GM18867 (cell line): ENCODE measurements around the gene CD164.
"Not testable (repeated sequence)": the region's sequence is repeated elsewhere in the genome, so short reads cannot be mapped to it uniquely, and the experiment has no call there.

Source experiments
- ATAC-seq: cut with Tn5 transposase; IDR thresholded peaks from one replicate; pipeline ENCODE4 v1.9.1; 2021; ENCODE audit warnings: mild to moderate bottlenecking, moderate library complexity; ENCODE audit not compliant: unreplicated experiment

Gene CD164

DNA sequence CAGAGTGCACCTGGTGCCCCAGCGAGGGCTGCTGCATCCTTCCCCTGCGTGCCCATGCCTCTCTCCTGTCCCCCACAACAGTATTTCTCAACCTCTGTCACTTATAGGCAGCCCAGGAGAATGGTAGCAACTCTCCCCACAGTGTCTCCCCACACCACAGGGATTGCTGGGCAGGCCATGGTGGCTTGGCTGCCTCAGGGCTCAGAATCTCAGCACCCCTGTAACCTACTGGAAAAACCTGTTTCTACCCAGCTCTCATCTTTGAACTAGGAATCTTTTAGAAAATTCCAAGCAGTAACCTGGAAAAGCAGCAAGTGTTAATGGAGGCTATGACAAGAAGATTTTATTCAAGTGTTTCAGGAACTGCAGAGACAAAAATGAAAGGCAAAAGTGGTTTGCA, 38.0 kb downstream of the CD164 start:
- ATAC-seq: no peak

DNA sequence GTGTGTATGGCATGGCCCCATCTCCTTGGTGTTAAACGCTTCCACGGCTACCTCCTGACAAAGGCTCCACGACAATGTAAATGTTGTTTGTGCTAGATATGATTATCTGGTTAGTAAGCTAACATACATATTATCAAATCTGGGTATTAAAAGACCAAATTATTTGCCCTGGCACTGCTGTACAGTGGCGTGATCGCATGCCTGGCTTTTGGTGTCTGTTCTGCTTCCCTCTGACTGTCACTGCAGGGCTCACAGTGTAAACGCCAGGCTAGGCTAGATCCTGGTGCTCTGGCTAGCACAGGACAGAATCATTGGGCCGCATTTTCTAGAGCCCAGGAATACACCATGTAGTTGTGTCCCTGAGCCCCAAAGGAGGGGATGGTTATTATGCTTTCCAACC, 38.7 kb downstream of the CD164 start:
- no peak for ATAC-seq

DNA sequence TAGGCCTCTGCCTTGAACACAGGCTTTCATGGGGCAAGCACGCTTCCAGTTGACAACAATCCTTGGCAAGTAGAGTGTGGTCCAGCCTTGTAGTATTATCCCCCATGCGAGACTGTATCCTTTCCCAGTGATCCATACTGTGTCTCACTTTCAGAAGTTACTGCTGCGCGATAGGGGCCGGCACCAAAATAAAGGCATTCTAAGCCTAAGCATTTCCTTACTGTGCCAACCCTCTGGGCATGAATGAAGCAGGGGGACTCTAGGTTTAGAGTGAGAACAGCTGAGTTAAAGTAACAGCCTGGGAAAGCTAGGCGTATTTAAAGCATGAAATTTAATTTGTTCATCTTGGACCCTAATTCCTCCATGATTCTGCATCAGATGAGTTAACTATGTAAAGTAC, 39.4 kb downstream of the CD164 start:
- no peak for ATAC-seq

DNA sequence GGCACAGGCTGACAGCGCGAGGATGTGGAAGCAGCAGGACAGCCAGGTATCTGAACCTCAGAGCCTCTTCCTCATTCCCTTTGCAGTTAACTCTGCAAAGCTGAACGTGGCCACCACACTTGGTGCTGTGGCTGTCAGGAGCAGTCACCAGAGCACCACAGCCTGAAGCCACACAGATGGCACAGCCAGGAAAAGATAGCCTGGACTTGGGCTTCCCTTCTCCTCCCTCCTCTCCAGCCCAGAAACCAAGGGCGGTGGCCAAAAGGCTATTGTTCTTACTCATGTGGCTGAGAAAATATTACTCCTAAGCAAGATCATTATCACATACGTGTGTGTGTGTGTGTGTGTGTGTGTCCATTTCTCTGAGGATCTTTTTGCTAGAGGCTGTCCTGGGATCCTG, 39.8 kb downstream of the CD164 start:
- ATAC-seq: no peak

DNA sequence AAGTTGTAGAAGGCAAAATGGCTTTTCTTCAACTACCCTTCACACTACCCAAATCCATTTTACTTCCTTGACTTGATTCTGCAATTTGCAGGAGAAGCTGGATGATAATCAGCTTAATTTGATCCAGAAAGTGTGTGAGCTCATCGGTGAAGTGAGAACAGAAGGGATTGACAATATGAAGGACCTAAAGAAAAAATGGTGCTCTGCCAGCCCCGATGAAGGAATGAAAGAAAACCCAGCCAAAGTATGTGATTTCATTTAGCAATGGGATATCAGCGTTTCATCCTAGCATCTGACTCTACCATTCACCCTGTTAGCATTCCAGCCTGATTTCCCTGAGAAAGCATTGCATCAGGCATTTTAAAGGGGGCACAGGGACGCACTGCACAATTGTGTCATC, 41.5 kb downstream of the CD164 start:
- ATAC-seq: no peak

DNA sequence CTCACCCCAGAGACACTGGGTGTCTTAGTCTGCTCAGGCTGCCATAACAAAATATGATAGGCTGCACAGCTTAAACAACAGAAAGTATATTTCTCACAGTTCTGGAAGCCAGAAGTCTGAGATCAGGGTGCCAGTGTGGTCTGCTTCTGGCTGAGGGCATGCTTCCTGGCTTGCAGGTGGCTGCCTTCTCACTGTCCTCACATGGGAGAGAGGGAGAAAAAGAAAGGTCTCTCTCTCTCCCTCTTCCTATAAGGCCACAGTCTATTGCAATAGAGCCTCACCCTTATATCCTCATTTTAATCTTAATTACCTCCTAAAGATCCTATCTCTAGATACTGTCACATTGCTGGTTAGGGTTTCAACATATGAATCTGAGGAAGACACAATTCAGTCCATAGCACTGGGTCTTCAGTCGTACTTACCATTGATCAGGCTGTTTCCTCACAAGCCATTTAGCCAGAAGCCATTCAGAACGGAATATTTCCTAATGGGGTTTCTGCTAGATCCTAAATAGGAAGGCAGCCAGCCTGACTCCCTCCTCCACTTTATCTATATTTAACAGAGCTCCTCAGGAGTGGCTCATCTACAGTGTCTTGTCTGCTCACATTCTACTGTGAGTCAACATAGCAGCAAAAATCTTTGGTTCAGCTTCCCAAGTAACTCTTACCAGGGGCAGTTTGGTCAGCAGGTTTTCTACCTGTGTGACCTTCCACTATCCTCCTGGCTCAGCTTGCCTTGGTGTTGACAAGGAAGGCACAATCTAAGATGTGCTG, 42.2 kb downstream of the CD164 start:
- ATAC-seq: no peak

DNA sequence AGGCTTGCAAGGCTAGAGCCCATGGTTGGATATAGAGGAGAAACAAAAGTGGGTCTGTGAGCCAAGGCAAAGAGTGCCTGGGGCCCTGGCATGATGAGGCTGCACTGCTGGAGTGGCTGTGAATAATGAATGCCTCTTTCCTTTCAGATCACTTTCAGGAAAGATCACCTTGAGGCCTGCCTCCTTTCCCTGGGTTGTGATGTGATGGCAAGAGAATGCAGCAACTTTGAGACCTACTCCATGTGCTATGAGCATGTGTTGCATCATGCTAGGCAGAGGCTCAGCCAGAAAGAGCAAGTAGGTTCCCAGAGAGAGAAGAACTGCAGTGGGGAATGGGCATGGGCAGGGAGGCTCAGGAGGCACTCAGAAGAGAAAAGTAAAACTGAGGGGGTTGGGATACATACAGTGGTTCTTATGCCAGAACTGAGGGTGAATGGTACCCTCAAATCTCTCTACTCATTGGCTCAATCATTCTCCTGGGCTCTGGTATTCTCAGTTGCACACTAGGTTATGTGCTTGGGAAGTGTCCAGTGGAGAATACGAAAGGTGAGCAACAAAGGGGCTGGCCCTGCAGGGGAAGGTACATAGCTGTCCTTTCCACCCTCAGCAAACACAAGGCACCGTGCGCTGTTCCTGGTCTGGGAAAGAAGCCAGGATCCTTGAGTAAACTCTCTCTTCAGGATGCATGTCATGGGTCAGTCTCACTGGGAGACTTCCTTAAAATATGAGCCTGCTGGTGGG, 45.9 kb downstream of the CD164 start:
- ATAC-seq: no peak

DNA sequence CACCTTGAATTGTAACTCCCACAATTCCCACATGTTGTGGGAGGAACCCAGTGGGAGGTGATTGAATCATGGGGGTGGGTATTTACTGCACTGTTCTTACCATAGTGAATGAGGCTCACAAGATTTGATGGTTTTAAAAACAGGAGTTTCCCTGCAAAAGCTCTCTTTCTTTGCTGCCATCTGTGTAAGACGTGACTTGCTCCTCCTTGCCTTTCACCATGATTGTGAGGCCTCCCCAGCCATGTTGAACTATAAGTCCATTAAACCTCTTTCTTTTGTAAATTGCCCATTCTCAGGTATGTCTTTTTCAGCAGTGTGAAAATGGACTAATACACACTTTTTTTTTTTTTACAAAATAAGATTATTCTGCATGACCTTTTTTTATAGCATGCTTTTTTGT, 48.4 kb downstream of the CD164 start:
- ATAC-seq: not testable (repeated sequence)

DNA sequence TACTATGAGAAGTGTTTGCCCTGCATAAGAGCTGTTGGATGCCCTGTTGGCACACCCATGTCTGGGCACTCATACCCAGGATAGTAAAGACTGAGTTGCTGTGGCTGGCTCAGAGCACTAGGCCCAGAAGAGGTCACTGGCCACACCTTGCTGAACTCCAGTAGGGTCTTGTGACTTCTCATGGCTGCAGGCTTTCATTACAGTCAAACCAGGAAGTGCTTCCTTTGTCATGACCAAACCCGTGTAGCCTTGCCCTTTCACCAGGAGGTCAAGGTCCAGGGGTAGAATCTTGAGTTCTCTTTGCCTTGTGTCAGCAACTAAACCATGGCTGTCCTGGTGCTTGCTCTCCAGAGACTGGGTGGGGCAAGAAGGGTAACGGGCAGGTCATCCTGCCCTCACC, 49.5 kb downstream of the CD164 start:
- ATAC-seq: no peak

DNA sequence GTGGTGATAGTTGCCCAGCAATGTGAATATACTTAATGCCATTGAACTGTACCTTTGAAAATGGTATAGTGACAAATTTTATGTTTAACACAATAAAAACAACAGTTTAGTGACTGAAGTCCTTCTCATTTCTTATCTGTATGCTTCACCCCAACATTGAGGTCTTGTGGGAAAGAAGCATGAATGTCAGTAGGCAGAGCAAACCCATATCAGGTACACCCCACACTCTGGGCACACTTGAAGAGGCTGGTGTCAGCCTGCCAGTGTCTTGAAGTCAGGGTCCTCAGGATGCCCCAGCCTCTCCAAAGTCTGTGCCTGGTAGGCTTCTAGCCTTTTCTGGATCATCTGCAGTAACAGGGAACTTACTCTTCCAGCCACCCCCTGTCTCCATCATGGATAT, 51.2 kb downstream of the CD164 start:
- no peak for ATAC-seq

DNA sequence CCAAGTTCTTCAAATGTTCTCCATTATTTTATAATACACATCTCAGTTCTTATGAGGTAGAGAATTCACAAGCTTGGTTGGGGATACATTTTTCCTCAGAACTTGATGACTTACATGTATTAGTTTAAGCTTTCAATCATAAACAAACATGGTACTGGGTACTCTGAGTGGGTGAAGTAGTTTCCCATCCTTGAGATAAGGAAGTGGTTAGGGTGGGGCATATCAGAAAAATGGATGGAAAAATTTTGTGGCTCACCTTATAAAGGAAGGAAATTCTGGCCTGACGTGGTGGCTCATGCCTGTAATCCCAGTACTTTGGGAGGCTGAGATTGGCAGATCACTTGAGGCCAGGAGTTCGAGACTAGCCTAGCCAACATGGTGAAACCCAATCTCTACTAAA, 52.0 kb downstream of the CD164 start:
- ATAC-seq: no peak

DNA sequence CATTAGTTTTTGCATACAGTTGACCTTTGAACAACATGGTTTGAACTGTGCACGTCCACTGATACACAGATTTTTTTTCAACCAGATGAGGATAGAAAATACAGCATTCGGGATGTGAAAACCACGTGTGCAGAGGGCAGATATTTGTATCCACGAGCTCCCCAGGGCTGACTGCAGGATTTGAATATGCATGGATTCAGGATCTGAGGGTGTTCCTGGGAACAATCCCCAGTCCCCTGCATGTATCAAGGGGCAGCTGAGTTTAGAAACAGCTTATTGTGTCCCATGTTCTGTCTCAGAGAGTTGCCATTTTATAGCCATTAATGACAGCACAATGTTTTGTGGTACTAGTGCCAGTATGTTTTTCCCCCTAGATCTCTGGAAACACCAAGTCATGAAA, 53.6 kb downstream of the CD164 start:
- no peak for ATAC-seq

DNA sequence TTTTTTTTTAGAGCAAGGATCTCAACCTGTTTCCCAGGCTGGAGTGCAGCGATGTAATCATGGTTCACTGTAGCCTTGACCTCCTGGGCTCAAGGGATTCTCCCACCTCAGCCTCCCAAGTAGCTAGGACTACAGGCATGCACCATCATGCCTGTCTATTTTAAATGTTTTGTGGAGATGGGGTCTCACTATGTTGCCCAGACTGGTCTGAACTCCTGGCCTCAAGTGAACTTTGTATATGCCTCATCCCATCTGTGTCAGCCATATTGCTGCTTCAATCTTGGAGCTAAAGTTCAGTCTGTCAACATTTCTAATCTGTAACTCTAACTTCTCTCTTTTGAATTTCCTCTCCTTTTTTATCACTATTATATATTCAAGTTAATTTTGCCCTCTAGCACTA, 54.3 kb downstream of the CD164 start:
- no peak for ATAC-seq

DNA sequence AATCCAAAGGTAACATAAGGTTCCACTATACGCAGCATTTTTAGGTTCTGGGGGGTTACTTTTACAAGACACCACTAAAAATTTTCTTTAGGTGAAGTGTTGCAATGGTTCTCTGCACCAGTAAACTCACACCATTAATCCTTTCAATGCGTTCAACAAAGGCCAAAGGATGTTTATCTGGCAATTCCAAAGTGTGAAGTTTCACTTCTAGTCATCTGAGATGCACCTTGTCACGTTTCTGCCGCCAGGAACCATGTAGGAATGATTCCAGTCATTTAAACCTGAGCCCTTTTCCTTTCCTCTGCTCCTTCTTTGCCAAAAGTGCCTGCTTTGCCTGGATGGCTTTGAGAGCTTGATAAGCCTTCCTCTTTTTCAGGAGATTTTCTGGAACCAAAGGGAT, 54.8 kb downstream of the CD164 start:
- ATAC-seq: no peak

DNA sequence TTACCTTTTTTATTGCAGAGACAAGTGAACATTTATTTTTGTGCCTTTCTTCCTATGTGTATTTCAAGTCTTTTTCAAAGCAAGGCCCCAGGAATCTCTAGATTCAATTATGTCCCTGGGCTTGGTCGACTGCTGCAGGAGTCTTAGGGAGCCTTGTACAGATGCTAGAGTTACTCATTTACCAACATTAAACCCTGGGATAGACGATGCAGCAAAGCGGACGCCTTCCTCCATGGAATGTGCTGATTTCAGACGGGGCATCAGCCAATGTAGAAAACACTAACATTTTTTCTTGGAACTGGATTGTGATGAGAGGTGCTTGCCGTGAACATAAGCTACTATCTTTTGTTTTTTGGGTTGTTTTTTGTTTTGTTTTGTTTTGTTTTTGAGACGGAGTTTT, 55.9 kb downstream of the CD164 start:
- no peak for ATAC-seq

DNA sequence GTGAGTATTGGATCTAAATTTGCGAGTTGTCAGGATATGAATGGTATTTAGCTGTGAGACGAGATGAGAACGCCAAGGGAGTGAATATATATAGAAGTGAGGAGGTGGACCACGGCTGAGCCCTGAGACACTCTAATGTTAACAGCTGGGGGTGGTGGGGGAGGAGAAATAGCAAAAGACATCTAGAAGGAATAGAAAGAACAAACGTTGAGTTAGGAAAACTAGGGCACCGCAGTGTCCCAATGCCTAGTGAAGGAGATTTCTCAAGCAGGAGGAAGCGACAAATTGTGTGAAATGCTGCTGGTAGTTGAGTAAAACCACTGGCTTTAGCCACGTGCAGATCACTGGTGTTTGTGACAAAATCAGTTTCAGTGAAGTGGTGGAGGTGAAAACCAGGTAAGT, 56.9 kb downstream of the CD164 start:
- no peak for ATAC-seq

DNA sequence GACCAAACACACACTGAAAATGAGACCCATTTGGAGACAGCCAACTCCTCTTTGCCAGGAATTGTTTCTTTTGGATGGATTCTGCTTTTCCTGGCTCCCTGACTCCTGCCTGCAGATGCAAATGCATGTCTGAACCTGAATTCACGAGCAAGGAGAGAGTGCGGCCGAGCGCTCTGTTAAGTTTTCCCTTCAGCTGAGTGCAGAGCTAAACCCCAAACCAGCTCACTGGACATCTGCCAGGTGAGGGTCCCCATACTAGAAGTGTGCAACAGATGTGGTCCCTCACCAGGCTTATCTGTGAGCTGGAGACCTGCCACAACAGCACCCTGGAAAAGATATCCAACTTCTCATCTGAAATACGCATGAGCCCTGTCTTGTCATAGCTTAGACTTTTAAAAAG, 59.0 kb downstream of the CD164 start:
- ATAC-seq: no peak

DNA sequence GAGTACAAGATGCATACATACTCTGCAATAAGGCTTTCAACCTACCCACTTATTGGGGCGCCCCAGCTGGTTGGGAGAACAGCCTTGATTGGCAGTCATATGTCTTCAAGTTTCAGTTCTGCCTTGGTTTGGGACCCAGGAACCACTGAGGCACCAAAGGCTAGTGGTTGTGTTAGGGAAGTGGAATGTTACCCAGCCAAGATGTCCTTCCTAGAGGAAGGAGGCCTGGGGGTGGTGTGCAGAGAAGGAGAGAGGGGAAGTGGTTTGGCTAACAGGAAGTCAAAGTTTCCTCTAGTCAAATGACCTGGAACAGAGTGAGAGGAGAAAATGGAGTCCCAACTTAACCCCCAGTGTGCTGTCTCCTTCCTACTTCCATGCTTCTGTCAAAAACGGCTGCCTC, 59.4 kb downstream of the CD164 start:
- no peak for ATAC-seq

DNA sequence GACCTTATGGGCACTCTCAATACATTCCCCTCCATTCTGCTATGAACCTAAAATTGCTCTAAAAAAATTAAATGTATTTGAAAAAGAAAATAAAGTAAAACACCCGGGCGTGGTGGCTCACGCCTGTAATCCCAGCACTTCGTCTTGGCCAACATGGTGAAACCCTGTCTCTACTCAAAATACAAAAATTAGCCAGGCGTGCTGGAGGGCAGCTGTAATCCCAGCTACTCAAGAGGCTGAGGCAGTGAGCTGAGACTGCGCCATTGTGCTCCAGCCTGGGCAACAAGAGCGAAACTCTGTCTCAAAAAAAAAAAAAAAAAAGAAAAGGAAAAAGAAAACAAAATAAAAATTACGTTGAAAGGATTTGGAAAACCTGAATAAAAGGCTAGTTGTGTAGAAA, 60.5 kb downstream of the CD164 start:
- no peak for ATAC-seq

DNA sequence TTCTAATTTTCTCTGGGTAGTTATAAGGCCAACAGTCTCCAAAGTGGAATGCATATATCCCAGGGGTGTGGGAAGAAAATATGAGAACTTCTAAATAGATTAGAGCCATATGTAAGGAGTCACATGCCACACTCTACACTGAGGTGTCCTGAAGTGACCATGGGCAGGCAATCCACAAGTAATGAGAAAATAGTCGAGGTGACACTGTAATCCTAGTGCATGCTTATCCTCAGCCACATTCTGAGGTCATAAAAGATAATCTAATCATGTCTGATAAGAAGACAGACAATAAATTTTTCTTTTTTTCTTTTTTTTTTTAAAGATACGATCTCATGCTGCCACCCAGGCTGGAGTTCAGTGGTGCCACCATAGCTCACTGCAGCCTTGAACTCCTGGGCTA, 62.2 kb downstream of the CD164 start:
- no peak for ATAC-seq

DNA sequence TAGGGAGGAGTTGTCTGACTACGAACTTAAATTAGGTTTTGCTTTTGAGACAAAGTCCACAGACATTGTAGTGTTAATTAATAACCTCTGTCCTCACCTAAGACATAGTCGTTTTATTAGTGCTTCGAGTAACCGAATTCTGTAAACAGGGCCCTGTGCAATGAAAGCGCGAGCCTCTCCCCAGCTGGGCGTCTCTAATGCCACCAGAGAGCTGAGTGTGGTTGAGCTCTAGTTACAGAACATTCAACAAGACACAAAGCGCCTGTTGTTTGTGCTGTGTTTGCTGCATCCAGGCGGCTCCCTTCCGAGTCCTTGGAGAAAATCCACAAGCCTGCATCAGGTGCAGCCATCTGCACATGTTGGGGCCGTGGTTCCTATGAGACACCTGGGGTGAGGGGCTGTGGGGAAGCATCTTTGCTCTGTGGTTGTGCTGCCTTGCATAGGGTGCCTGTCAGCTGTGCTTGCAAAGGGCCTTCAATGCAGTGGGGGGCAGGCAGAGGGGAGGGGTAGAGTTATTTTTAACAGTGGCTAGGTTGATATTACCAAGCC, 63.9 kb downstream of the CD164 start:
- ATAC-seq: no peak

DNA sequence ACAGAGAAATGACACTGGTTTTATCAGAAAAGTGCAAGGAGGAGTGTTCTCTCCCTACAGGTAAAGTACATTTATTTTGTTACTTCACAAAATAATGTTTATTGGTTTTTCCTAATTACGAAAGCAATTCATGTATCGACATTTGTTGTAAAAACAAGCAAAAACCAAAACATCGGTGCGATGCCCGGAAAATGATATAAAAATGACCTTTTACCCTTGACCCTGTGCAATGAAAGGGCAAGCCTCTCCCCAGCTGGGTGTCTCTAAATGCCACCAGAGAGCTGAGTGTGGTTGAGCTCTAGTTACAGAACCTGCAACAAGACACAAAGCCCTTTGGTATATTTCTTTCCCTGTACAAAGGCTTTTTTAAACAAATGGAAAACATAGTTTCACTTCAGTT, 65.4 kb downstream of the CD164 start:
- ATAC-seq: no peak
